Lung (tissue), 12 donors: Measurements from ENCODE around the gene NOS1AP. TPM values are rescaled to one million over a fixed set of nuclear protein-coding genes. Genes with fewer than 3 reads are reported as not detected.

Experiments
- ATAC-seq: fragments of 200-7000 bp; cut with Tn5 transposase; one replicate; pipeline ENCODE4 v1.9.1; 2020; ENCODE audit warnings: moderate number of reproducible peaks; ENCODE audit not compliant: insufficient read depth, low FRiP score
- DNase-seq, 3 donors: peaks; one replicate each; pipeline ENCODE4 v3.0.0-alpha.2; 2013 to 2017
- H3K27ac ChIP-seq, 2 donors: one replicate each; pipeline ENCODE4 v1.5.1; 2013; ENCODE audit warnings: mild to moderate bottlenecking in 2 of 2, moderate library complexity in 2 of 2, control low read depth in 1 of 2, inconsistent platforms in 1 of 2, low read depth in 1 of 2, low read length in 1 of 2
- H3K27me3 ChIP-seq, 3 donors: one replicate each; pipeline ENCODE4 v1.5.1; 2013; ENCODE audit warnings: low read length in 2 of 3; ENCODE audit not compliant: control insufficient read depth in 3 of 3, insufficient read depth in 3 of 3
- H3K36me3 ChIP-seq, 4 donors: one replicate each; pipeline ENCODE4 v1.5.1; 2013; ENCODE audit warnings: low read length in 4 of 4, mild to moderate bottlenecking in 1 of 4, moderate library complexity in 1 of 4; ENCODE audit not compliant: control insufficient read depth in 4 of 4, insufficient read depth in 4 of 4
- H3K4me1 ChIP-seq, 5 donors: one replicate each; pipeline ENCODE4 v1.5.1; 2013; ENCODE audit warnings: low read length in 5 of 5, mild to moderate bottlenecking in 2 of 5, moderate library complexity in 1 of 5; ENCODE audit not compliant: control insufficient read depth in 5 of 5, insufficient read depth in 5 of 5
- H3K4me3 ChIP-seq: one replicate; pipeline ENCODE4 v1.5.1; 2013; ENCODE audit warnings: mild to moderate bottlenecking, control low read depth, moderate library complexity
- H3K9ac ChIP-seq, 2 donors: one replicate each; pipeline ENCODE4 v1.5.1; 2013; ENCODE audit warnings: low read length in 2 of 2, control low read depth in 1 of 2; ENCODE audit not compliant: insufficient read depth in 1 of 2
- H3K9me3 ChIP-seq, 4 donors: one replicate each; pipeline ENCODE4 v1.5.1; 2013; ENCODE audit warnings: low read length in 3 of 4, mild to moderate bottlenecking in 1 of 4, moderate library complexity in 1 of 4; ENCODE audit not compliant: control insufficient read depth in 4 of 4, insufficient read depth in 3 of 4
- WGBS, 2 donors: extraction: QIAGEN DNeasy Blood & Tissue Kit; methylation state at CpG; one replicate each; pipeline ENCODE4 v1.1.7; 2013; 5-methylcytosine and 5-hydroxymethylcytosine counted together
- polyA plus RNA-seq, 2 donors: library from polyadenylated mRNA; stranded (reverse); fragments of 200-250 nt; gene quantifications; one replicate each; pipeline ENCODE4 v1.2.1, GENCODE V29; 2013
- total RNA-seq, 2 donors: library from RNA; depleted of rRNA in 1 of 2; stranded (reverse); fragments of >200 nt in 1 of 2; gene quantifications; one replicate each; pipeline ENCODE4 v1.2.1, GENCODE V29; 2014 to 2021
- TF ChIP-seq, protein P1 (sequence below): IDR thresholded peaks from 2 replicates; pipeline ENCODE4 v1.5.1; 2012; ENCODE audit warnings: mild to moderate bottlenecking; ENCODE audit errors: control extremely low read depth, extremely low read depth
- donor health status: control.
- donor health status: control.
- donor health status: Bipolar disorder and iron deficiency.
- donor health status: healthy.
- donor health status: DM: yes; HTN: yes; CAD: no.

The NOS1AP gene
- total and polyA plus RNA-seq, 4 donors = 0.57 to 5.0 (median 1.2) TPM

- no peak overlapping the region for H3K9ac ChIP-seq
- no peak for ATAC-seq
- H3K4me3 ChIP-seq = no peak overlapping the region
- peaks cover 0 to 2% (median 0%) of the 10 kb centered on the region in 4 donors for H3K36me3 ChIP-seq
- H3K9me3 ChIP-seq = no peaks in the 10 kb centered on the region
- TF ChIP-seq, protein P1, sequence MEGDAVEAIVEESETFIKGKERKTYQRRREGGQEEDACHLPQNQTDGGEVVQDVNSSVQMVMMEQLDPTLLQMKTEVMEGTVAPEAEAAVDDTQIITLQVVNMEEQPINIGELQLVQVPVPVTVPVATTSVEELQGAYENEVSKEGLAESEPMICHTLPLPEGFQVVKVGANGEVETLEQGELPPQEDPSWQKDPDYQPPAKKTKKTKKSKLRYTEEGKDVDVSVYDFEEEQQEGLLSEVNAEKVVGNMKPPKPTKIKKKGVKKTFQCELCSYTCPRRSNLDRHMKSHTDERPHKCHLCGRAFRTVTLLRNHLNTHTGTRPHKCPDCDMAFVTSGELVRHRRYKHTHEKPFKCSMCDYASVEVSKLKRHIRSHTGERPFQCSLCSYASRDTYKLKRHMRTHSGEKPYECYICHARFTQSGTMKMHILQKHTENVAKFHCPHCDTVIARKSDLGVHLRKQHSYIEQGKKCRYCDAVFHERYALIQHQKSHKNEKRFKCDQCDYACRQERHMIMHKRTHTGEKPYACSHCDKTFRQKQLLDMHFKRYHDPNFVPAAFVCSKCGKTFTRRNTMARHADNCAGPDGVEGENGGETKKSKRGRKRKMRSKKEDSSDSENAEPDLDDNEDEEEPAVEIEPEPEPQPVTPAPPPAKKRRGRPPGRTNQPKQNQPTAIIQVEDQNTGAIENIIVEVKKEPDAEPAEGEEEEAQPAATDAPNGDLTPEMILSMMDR = no peak
- WGBS, 2 donors = 94 to 95% methylated on average over 4 of the region's 4 CpGs
- no peak for DNase-seq
- H3K27me3 ChIP-seq = no peaks in the 10 kb centered on the region
- peaks cover 0 to 14% (median 8%) of the 10 kb centered on the region in 5 donors for H3K4me1 ChIP-seq
- H3K27ac ChIP-seq = no peak overlapping the region
Observed at GRCh38 chr1:162135271-162135775, 65.8 kb downstream of the NOS1AP start.

DNA sequence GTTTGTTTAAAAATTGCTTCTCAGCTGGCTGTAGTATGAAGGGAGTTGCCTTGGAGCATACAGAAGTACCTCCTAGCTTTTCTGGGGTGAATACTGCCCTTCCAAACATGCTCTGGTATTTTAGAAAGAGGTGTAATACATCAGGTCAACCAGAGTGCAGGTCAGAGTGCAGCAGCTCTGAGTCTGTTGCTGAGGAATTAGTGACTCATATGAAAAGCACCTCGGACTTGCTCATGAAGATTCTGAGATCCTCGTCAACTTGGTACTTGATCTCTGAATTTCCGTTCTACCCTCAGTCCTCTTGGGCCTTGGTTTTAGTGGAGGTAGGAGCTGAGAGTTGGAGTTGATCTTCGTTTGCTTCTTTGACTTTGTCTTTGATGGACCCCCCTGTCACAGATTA, 67.3 kb downstream of the NOS1AP start:
- no peak for DNase-seq
- TF ChIP-seq, protein P1 = no peak
- Histone ChIP-seq H3K9me3 (no peaks in the 10 kb centered on the region), H3K4me3 (no peak overlapping the region), H3K36me3 (peaks cover 0 to 2% (median 0%) of the 10 kb centered on the region in 4 donors), H3K27me3 (no peaks in the 10 kb centered on the region), H3K4me1 (peaks cover 0 to 10% (median 8%) of the 10 kb centered on the region in 5 donors), H3K27ac (no peak overlapping the region), H3K9ac (no peak overlapping the region)
- peak; percentile 60 for ATAC-seq
- 66 to 82% methylated on average over 4 of the region's 4 CpGs for WGBS, 2 donors

DNA sequence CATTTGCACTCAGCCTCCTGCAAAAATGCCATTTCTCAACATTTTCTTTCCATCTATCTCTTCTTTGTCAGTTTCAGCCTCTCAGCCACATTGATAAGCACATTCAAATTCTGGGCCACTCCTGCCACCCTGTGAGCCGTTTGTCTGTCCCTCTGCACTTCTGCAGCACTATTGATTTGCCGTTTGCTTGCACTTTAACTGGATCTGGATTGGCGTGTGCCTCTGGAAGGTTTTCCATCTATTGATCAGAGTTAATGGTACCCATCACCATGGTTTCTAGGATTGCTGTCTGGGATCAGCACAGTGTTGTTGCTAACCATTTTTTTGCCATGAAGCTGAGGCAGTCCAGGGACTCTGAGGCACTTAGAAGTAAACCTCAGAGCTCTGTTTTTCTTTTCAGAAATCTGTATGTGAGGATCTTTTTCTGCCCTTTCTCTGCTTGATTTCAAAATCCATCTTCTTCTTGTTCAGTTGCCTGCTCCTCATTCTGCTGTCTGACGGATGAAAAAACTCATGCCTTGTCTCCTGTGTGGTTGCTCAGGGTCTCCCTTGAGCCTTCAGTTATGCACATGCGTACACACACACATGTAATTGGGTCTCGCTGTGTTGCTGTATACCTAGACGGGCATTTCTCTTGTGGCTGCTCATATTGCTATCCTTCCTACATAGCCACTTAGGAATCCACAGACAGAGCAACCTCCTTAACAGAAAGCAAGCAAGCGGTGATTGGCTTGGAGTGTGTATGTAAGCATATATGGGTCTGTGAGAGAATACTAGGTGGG, 67.9 kb downstream of the NOS1AP start:
- Histone ChIP-seq H3K27me3 (no peaks in the 10 kb centered on the region), H3K9ac (no peak overlapping the region), H3K9me3 (no peaks in the 10 kb centered on the region), H3K4me1 (peaks cover 0 to 10% (median 6%) of the 10 kb centered on the region in 5 donors), H3K4me3 (no peak overlapping the region), H3K36me3 (peaks cover 0 to 2% (median 0%) of the 10 kb centered on the region in 4 donors), H3K27ac (no peak overlapping the region)
- no peak for ATAC-seq
- DNase-seq = no peak
- 79 to 81% methylated on average over 8 of the region's 8 CpGs for WGBS, 2 donors
- TF ChIP-seq, protein P1 = no peak
